Fibroblast of the aortic adventitia (primary cell): ENCODE results near the gene RHOC. TPM values are rescaled to one million over a fixed set of nuclear protein-coding genes. Genes with fewer than 3 reads are reported as not detected.

ENCODE experiments used
- DNase-seq: peaks from one replicate; pipeline ENCODE4 v3.0.0-alpha.2; 2010; ENCODE audit warnings: low read depth
- H3K4me3 ChIP-seq: 2 replicates; pipeline ENCODE4 v1.5.1; 2011; ENCODE audit warnings: low read depth, mild to moderate bottlenecking, control low read depth, low read length, moderate library complexity
- CTCF ChIP-seq: IDR thresholded peaks from 2 replicates; pipeline ENCODE4 v1.5.1; 2011; ENCODE audit warnings: mild to moderate bottlenecking, low read length, control low read depth, inconsistent platforms; ENCODE audit not compliant: insufficient read depth
- total RNA-seq: library from RNA; depleted of rRNA; stranded (reverse); fragments of >200 nt; gene quantifications from 2 replicates; pipeline ENCODE4 v1.2.3, GENCODE V29; 2012; ENCODE audit warnings: low replicate concordance

The RHOC gene
- total RNA-seq, 1 donor: 471 TPM

GRCh38 chr1:112651205-112651604 is 55.7 kb downstream of the RHOC start:
- no peak for DNase-seq
- no peak for TF ChIP-seq CTCF
- H3K4me3 ChIP-seq: no peak overlapping the region

Other genes starting within 250 kb of the RHOC start
- gene WNT2B, start 198.2 kb downstream of the RHOC start, total RNA-seq: 1.8 and 2.4 TPM in 2 replicates
- 8.1 and 22.1 TPM in 2 replicates for gene ST7L, start 88.0 kb downstream of the RHOC start, total RNA-seq
- 79.9 and 281 TPM in 2 replicates for gene CAPZA1, start 87.3 kb downstream of the RHOC start, total RNA-seq
- gene MOV10, start 32.5 kb downstream of the RHOC start, total RNA-seq: 21.4 and 31.5 TPM in 2 replicates
- 0.63 and 1.8 TPM in 2 replicates for gene PPM1J, start 8.2 kb upstream of the RHOC start, total RNA-seq
- 65.5 and 71.9 TPM in 2 replicates for gene SLC16A1, start 249.1 kb upstream of the RHOC start, total RNA-seq